GM19240 (cell line): Measurements from ENCODE around the gene PABPN1.
"Not testable (repeated sequence)": the region's sequence is repeated elsewhere in the genome, so short reads cannot be mapped to it uniquely, and the experiment has no call there.

ENCODE experiments used
- DNase-seq: peaks from one replicate; pipeline ENCODE4 v3.0.0; 2011; ENCODE audit warnings: low spot score; ENCODE audit not compliant: insufficient read length

PABPN1 gene, protein sequence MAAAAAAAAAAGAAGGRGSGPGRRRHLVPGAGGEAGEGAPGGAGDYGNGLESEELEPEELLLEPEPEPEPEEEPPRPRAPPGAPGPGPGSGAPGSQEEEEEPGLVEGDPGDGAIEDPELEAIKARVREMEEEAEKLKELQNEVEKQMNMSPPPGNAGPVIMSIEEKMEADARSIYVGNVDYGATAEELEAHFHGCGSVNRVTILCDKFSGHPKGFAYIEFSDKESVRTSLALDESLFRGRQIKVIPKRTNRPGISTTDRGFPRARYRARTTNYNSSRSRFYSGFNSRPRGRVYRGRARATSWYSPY

DNA sequence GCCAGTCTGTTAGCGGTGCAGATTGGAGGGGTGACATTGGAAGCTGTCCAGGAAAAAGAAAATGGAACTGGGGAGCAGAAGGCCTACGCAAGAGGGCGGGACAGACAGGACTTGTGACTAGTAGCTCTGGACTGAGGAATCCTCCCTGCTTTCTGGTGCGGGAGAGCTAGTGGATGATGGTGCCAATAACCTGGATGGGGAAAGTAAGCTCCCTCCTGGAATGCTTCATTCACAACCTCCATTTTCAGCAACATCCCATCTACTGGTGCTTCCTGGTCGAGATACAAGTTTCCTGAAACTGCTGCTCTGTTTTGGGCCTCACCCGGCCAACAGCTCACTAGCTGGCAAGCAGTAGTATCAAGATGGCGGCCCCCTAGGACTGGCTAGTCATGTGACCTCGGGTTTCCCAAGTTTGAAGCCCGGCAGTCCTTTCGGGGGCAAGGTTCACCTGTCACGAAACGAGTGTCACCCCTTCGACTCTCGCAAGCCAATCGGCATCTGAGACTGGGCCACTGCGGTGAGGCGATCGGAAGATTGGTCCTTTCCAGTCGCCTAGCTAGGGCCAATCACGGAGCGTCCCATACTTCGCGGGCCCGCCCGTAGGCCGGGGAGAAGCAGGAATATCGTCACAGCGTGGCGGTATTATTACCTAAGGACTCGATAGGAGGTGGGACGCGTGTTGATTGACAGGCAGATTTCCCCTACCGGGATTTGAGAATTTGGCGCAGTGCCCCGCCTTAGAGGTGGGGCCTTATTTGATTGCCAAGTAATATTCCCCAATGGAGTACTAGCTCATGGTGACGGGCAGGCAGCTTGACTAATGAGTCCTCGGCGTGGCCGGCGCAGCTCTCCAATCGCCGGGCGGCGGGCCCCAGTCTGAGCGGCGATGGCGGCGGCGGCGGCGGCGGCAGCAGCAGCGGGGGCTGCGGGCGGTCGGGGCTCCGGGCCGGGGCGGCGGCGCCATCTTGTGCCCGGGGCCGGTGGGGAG lies at the start of gene PABPN1:
Gene PABPN1 (plus strand): TSS at position 874 of the 988 bp plus-strand sequence. CDS start 13 bp downstream, at position 887.
- DNase-seq: peak; percentile 96

DNA sequence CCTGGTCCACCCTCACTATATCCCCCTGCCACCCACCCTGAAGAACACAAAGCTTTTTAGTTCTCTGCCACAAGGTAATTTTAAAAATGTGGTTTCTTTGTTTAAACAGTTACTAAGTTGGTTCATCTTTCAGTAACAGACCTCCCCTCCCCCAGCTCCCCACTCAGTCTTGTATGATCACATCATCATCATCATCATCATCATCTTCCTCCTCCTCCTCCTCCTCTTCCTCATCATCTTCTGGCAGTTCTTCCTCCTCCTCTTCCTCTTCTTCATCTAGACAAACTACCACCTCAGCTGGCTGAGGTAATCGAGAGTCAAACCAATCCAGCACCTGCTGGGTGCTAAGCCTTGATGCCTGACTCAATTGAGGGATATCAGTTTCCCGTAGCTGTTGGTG lies 45.8 kb upstream of the PABPN1 start:
- DNase-seq: no peak

DNA sequence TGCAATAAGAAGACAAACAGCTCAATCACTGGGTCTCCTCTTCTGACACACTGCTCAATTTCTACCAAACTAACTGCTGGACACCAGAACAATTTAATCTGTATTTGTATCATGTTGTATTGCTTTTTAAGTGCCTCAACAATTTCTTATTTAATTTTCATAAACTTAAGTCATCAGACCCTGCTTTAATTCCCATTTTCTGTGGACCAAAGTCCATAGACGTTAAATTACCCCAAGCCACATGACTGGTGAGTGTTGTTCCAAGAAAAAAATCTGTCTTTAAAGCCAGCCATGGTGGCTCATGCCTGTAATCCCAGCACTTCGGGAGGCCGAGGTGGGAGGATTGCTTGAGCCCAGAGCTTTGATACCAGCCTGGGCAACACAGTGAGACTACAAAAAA lies 44.1 kb upstream of the PABPN1 start:
- no peak for DNase-seq

DNA sequence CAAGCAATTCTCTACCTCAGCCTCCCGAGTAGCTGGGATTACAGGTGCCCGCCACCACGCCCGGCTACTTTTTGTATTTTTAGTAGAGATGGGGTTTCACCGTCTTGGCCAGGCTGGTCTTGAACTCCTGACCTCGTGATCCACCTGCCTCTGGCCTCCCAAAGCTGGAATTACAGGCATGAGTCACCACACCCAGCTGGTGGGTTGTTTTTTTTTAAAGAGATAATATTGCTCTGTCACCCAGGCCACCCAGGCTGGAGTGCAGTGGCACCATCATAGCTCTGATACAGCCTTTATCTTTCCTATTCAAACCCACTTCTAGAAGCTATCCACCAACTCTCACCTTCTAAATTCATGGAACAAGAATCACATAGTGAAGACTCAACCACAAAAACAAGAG lies 43.3 kb upstream of the PABPN1 start:
- DNase-seq: not testable (repeated sequence)

DNA sequence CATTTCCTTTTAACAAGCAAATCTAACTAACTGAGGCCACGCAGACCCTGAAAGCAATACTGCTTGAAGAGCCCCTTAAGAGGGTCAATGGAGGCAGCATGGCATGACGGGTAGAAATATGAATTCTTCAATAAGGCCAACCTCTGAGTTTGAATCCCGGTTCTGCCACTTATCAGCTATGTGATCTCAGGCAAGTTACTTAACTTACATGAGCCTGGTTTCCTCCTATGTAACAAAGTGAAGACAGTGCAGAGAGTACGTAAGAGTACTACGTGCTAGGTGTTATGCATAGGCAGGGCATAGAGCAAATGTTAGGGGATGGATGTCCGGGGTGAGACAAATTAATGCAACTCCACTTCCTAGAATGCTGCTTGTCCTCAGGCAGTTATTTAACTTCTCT lies 40.0 kb upstream of the PABPN1 start:
- no peak for DNase-seq

DNA sequence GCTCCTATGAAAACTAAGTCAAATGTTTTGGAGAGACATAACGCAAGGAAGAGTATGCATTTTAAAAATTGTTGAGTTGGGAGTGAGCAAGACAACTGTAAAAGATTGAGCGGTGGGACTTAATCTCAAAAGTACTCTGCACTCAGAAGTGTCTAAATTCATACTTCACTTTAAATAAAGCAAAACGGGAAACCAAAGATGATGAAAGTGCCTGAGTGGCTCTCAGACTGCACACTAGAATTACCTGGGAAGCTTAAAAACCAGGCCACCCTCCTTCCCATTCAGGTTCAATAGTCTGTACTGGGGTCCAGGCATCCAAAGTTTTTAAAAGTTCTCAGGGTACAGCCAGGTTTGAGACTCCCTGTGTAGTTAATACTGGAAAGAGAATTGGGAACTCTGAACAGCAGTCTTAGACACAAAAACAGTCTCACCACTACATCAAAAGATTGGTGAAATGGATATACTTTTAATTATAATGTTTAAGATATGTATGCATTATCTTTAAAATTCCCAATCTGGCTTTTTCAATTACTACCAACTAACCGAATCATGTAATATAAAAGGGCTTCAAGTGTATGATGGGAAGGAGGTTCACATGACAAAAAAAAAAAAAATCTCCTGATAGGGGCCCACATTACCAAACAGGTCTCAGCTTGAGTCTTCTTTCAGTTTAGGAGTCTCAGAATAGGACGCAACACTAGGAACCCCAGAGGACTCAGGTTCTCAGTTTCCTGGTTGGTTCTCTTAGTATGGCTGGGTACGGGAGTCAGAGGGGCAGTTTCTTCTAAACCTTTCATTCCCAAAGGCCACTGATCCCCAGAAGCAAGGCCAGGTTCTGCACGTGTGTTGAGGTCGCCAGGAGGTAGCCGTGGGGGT lies 36.4 kb upstream of the PABPN1 start:
- no peak for DNase-seq

DNA sequence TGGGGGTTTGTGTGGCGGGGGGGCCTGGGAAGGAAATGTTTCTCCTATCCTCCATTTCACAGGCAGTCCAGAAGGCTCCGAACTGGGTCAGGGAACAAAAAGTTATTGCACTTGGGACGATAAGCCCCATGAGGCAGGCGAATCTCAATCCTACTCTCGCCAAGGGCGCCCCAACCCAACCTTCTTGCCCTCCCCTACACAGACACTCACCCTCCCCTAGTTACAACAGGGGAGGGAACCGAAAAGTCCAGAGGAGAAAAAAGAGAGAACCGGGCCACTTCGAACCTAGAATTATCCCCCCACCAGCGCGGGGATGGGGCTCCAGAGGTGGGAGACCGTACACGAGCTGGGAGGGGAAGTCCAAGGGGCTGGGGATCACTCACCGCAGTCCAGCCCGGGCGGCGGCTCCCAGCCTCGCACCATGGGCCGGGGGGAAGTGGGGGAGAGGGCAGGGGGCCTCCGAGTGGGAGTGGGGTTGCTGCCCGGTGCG lies 35.7 kb upstream of the PABPN1 start:
- peak; percentile 30 for DNase-seq

DNA sequence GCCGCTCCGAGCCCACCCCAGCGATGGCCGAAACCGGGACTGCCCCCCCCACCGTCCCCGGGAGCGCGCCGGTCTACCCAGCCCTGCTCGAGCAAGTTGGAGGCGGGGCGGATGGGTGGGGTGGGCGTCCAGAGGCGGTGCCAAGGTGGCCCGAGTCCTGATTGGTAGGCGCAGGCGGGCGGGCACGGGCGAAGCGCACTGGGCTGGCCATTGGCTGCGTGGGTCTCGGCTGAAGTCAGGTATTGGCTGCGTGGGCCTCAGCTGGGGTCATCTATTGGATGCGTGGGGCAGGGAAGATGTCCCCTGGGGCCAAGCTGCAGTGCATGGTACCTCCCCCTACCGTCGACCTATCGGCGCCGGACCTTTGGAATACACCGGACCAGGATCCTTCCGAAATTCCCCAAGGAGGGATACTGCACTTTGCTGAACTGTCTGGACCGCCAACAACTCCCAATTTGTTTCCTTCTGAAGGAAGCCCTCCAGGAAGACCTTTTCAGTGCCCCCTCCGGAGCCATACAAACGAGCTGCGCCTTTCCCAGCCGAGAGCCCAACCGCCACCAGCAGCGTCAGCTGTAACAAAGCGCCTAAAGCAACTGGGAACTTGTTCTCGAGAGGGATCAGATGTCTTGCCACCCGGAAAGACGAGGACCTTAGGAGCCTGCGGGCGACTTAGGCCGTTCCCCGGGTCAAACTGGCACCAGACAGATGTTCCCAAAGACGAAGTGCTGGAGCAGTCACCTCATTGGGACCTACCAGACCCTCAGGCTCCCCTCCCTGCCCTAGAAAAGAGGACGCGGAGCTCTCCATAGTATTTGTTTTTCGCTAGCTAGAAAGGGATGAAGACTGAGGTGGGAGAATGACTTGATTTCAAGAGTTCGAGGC lies 35.0 kb upstream of the PABPN1 start, which contains the start of gene HOMEZ:
Gene HOMEZ (minus strand): TSS at position 113 of the 882 bp plus-strand sequence. CDS start 180 bp downstream, outside the sequence.
- DNase-seq: peak; percentile 94

DNA sequence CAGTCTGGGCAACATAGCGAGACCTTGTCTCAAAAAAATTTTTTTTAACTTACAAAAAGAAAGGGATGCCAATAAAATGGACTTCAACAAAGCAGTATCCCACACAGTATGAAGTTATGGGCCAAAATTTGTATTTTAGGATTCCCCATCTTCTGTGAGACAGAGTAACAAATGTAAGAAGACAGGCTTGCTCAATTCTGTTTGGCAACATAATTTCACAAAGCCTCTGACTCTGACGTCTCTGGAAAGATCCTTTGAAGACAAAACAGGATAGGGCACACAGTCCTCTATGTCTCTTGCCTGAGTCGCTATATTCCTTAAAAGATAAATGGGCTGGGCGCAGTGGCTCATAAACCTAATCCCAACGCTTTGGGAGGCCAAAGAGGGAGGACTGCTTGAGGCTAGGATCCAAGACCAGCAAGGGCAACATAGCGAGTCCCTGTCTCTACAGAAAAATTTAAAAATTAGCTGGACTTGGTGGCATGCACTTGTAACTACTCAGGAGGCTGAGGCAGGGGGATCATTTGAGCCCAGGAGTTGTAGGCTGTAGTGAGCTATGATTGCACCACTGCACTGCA lies 34.3 kb upstream of the PABPN1 start:
- DNase-seq: no peak

DNA sequence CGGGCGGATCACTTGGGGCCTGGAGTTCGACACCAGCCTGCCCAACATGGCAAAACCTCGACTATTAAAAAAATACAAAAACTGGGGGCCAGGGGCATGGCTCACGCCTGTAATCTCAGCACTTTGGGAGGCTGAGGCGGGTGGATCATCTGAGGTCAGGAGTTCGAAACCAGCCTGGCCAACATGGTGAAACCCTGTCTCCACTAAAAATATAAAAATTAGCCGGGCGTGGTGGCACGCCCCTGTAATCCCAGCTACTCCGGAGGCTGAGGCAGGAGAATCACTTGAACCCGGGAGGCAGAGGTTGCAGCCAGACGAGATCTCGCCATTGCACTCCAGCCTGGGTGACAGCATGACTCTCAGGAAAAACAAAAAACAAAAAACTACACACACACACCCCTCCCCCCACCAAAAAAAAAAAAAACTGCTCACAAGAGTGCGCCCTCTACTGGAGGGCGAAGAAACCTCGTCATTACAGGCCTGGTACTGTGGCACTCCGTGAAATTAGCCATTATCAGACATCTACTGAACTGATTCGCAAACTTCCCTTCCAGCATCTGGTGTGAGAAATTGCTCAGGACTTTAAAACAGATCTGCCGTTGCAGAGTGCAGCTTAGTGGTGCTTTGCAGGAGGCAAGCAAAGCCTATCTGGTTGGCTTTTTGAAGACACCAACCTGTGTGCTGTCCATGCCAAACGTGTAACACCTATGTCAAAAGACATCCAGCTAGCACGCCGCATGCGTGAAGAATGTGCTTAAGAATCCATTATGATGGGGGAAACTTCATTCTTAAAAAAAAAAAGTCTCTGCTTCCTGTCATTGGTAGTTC lies 26.3 kb upstream of the PABPN1 start:
- DNase-seq: no peak

DNA sequence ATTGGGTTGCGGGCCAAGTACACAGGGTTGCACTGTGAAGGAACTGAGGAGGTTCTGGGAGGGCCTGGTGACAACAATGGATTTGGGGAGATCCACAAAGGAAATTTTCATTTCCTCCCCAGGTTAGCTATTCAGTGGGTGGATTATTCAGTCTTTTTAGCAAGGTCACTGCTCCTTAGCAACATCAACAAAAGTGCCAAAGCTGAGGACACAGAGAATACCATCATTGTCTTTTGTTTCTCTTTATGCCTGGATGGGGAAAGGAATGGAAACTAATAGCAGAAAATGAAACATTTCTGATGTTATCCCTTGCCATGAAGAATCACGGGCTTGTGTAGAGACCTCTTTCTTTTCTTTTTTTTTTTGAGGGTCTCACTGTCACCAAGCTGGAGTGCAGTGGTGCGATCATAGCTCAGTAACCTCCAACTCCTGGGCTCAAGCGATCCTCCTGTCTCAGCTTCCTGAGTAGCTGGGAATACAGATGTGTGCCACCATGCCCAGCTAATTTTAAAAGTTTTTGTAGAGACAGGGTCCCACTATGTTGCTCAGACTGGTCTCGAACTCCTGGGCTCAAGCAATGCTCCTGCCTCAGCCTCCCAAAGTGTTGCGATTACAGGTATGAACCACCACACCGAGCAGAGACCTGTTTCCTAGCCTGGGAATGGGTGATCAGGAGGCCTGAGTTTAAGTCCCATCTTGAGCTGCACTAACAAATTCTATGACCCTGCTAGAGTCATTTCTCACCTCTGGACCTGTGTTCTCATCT lies 25.1 kb upstream of the PABPN1 start:
- DNase-seq: no peak

DNA sequence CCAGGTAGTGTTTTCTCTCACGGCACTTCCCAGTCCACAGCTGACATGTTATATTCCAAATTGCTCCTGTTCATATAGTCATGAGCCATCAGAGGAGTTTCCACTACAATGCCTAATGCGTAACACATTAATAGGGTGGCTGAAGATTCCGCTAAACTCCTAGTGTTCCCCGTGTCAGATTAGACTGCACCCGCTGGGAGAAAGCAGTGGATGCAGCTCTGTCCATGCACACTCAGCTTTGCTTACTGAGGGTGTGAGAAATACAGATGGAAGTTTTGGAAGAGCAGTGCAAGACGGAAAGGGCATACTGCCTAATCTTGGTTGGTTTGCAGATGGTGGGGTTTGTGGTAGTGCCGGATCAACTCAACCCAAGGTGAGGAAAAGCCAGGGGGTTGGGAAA lies 24.2 kb upstream of the PABPN1 start:
- no peak for DNase-seq

DNA sequence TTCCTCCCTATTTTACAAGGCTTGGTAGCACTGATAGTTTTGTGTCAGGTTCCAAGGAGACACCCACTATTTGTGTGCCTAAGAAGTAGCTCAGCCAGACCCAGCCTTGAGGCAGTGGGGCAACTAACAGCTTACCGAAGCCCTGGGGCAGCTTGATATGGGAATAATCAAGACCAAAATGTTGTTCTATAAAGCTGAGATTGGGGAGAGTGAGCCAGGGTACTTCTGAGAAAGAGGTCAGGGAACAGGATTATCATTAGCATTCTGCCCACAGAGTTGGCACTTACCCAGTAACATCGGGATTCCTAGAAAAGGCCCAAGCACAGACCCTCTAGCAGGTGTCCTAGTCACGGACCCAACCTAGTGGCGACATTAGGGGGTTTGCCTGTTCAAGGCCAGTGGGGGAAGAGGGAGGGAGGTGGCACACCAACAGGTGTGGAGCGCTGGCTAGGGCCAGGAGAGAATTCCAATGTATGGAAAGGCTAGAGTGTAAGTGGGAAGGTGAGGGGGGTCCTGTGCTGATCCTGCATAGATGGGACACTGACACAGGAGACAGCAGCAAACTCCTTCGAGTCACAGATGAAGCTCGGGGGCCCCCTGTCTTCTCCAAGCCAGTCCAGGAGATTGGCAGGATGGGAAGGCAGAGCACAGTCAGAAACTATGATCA lies 23.5 kb upstream of the PABPN1 start:
- no peak for DNase-seq

DNA sequence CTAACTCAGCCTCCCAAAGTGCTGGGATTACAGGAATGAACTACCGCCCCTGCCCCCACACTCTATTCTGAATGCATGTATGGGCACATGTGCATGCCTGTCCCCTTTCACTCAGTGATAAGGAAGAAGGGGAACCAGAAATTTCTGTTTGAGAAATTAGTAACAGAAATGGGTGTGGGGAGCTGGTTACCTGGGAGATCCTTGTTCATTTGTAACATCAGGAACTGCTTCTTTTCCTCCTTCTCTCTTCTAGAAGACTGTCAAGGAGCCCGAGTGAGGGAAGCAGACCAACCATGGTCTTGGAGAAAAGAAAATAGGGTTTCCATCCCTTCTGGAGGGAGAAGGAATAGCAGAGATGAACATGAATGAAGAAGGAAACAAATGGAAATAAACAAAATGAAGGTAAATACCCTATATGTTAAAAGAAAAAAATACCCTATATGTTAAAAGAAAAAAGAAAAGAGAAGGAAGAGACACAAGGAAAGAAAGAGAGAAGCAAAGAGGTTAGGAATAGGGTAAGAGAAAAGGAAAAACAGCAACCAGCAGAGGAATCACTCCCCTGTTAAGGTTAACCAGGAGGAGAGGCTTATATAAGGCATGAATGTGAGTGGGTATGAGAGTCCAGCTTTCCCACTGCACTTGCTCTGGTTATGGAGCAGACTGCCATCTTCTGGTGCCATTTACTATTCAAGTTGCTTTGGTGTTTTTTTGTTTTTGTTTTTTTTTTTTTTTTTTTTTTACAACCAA lies 21.9 kb upstream of the PABPN1 start:
- no peak for DNase-seq

DNA sequence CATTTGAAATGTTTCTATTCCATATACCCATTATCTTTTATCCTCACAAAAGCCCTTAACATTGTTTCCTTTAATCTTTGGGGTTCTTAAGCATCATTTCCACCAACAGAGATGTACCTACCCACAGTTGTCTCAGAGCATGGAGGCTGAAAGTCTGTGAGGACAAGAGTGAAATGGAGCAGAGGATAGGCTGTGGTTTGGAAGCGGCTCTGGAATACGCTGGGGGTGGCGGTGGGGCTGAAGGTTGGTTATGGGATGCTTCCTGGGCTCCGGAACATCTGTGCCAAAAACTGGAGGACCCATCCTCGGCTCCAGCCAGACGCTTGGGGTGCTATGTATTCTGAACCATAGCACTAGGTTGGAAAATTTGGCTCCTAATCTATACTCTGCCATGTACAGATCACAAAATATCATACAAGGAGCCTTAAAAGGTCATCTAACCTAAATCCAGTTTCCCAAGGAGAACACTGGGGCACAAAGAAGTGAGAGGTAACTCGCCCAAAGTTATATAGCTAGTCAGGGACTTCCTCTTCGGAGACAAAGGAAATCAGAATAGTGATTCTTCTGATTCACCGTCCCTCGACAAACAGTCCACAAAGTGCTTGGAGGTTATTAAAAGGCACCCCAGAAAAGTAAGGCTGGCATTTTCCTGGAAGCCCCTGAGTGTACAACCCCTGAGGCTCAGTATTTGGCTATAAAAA lies 21.1 kb upstream of the PABPN1 start:
- DNase-seq: no peak

DNA sequence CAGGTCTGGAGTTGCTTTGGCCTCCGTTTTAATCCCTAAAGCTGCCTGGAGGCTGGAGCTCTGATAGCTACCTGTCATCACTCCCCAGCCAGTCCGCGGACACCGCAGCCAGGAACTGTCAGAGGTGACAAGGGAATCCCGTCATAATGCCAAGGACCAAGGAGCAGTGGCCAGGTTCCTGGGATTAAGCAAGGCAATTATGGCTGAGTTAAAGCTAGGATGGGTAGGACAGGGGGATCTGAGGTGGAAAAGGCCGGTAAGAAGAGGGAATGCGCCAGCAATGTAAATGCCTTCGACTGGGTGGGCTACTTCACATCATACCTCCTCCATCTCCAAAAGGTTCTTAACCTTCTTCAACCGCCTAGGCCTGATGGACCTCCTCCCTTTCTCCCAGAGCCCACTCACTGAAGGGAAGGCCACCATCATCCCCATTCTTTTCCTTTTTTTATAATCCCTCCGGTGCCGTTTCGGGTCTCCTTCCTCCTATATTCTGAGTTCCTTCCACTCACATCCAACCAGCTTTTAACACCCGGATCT lies 20.5 kb upstream of the PABPN1 start:
- no peak for DNase-seq
